CD4-positive, alpha-beta memory T cell (primary cell): Measurements from ENCODE around the gene CDK2AP2. TPM values are rescaled to one million over a fixed set of nuclear protein-coding genes. Genes with fewer than 3 reads are reported as not detected.
A peak's percentile ranks its signal among the peaks of the same experiment; 100 is the strongest.
"Not testable (repeated sequence)": the region's sequence is repeated elsewhere in the genome, so short reads cannot be mapped to it uniquely, and the experiment has no call there.

Experiments used
- CTCF ChIA-PET: fragments of 350-600 bp; sonication (Branson Sonifier 250); formaldehyde crosslinking; loops from one replicate; lab custom pipeline; 2021; ENCODE audit warnings: inconsistent platforms; ENCODE audit not compliant: partially characterized antibody; lab: Charles Lee
- POLR2A ChIA-PET: fragments of 350-600 bp; sonication (Branson Sonifier 250); formaldehyde crosslinking; loops from one replicate; lab custom pipeline; 2021; ENCODE audit not compliant: partially characterized antibody; lab: Charles Lee
- DNase-seq, 5 donors: peaks; one replicate each; pipeline versions ENCODE4 v3.0.0 to v3.0.0-alpha.2; 2020 to 2022; ENCODE audit warnings: mixed read lengths in 1 of 5
- H3K27ac ChIP-seq: one replicate; pipeline ENCODE4 v1.7.0; 2013; ENCODE audit warnings: low read depth, low read length
- H3K27me3 ChIP-seq: 2 replicates; pipeline ENCODE4 v1.7.0; 2013; ENCODE audit warnings: mild to moderate bottlenecking, low read length, moderate library complexity; ENCODE audit not compliant: insufficient read depth
- H3K36me3 ChIP-seq: 2 replicates; pipeline ENCODE4 v1.7.0; 2013; ENCODE audit warnings: mild to moderate bottlenecking, low read length, moderate library complexity; ENCODE audit not compliant: insufficient read depth
- H3K4me1 ChIP-seq: 2 replicates; pipeline ENCODE4 v1.7.0; 2013; ENCODE audit warnings: mild to moderate bottlenecking, low read length, moderate library complexity; ENCODE audit not compliant: insufficient read depth
- H3K4me3 ChIP-seq, 2 donors: one replicate each; pipeline ENCODE4 v1.7.0; 2013; ENCODE audit warnings: low read length in 2 of 2, mild to moderate bottlenecking in 1 of 2
- H3K9me3 ChIP-seq, 2 donors: one replicate each; pipeline ENCODE4 v1.7.0; 2013; ENCODE audit warnings: low read length in 2 of 2, control low read depth in 1 of 2; ENCODE audit not compliant: control insufficient read depth in 1 of 2
- H3K27ac Mint-ChIP-seq, 7 donors: one replicate each; pipeline ENCODE4 v1.8.0; 2020 to 2021; ENCODE audit warnings: mixed read lengths in 7 of 7, mild to moderate bottlenecking in 6 of 7, inconsistent platforms in 3 of 7, moderate library complexity in 3 of 7
- H3K27me3 Mint-ChIP-seq, 2 donors: one replicate each; pipeline ENCODE4 v1.8.0; 2020 to 2021; ENCODE audit warnings: mixed read lengths in 2 of 2
- H3K36me3 Mint-ChIP-seq, 2 donors: one replicate each; pipeline ENCODE4 v1.8.0; 2020 to 2021; ENCODE audit warnings: mixed read lengths in 2 of 2, inconsistent platforms in 1 of 2, mild to moderate bottlenecking in 1 of 2
- H3K4me1 Mint-ChIP-seq, 4 donors: one replicate each; pipeline ENCODE4 v1.8.0; 2020 to 2021; ENCODE audit warnings: mixed read lengths in 4 of 4, mild to moderate bottlenecking in 1 of 4
- H3K4me3 Mint-ChIP-seq, 8 donors: one replicate each; pipeline ENCODE4 v1.8.0; 2020 to 2021; ENCODE audit warnings: mixed read lengths in 8 of 8, mild to moderate bottlenecking in 7 of 8, moderate library complexity in 6 of 8, inconsistent platforms in 3 of 8
- H3K9me3 Mint-ChIP-seq, 8 donors: one replicate each; pipeline ENCODE4 v1.8.0; 2020 to 2021; ENCODE audit warnings: mixed read lengths in 8 of 8, mild to moderate bottlenecking in 5 of 8, inconsistent platforms in 3 of 8, moderate library complexity in 1 of 8
- intact Hi-C: fragments of 100-400 bp; cut with micrococcal nuclease; formaldehyde crosslinking; loops from one replicate; pipeline ENCODE4 v1.15.1; 2023
- polyA plus RNA-seq, 2 donors: library from polyadenylated mRNA; unstranded; fragments of 300-500 nt; fragmentation: Illumina TruSeq; gene quantifications; one replicate each; pipeline ENCODE4 v1.2.3, GENCODE V29; 2021
- total RNA-seq, 2 experiments: library from RNA; stranded (reverse); gene quantifications; one replicate each; pipeline ENCODE4 v1.2.3, GENCODE V29; 2021

Gene CDK2AP2
- total and polyA plus RNA-seq, 4 experiments from 2014 or later, result 83.3 to 152 (median 85.9) TPM

DNA sequence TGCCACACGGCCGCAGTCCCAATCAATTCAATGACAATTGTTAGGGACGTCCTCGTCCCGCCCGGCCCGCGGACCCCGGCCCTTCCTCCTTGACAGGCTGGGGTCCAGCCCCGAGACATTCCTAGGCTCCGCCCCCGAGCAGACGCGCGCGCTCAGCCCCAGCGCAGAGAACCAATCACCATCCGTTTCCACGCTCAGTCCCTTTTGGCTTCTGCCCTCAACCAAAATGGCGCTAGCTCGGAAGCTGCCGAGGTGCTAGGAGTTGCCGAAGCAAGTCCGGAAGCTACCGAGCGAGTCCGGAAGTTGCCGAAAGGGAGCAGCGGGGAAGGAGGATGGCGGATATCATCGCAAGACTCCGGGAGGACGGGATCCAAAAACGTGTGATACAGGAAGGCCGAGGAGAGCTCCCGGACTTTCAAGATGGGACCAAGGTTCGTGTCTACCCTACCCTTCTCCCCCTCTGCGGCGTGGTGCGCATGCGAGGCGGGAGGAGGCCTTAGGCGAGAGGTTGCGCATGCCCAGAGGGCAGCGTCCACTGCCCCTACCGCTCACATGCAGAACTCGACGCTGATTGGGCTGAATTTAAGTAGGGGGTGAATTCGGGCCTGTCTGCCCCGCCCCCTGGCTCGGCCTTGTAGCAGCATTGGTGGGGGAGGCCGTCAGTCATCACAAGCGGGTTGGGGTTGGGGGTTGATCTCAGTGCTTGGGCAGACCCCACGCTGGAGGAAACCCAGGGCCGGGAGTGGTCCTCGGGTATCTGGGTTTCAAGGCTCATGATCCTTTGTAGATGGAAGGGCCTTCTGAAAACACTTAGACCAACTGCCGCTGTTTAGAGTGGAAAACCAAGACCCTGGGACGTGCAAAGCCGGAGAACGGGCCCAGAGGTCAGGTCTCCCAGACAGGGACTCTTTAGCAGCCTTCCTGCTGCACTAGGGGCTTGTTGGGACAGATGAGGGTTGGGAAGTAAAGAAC, 24.8 kb downstream of the CDK2AP2 start, which contains the start of gene AIP:
TSS of gene AIP (plus strand) at position 200 of the 972 bp plus-strand sequence. CDS start at position 333, 133 bp downstream.
- POLR2A ChIA-PET, result interaction anchor here (0.8 to 16.2 kb wide), 23 partner anchors 9 to 364 kb away, joined by 3 to 279 read pairs (median 10); partner anchors contain the start of genes CDK2AP2, CORO1B, KDM2A and PITPNM1
- Histone ChIP-seq H3K4me3 (peak within 1 kb of the TSS; percentile 64 to 78), H3K27me3 (no peaks in the 10 kb centered on the region), H3K4me1 (peaks cover 57% of the 10 kb centered on the region), H3K27ac (peak within 1 kb of the TSS; percentile 91), H3K36me3 (peaks cover 6% of the 10 kb centered on the region), H3K9me3 (no peaks in the 10 kb centered on the region)
- CTCF ChIA-PET, result interaction anchor here (0.6 to 1.7 kb wide), 13 partner anchors 9 to 91 kb away, joined by 3 to 9 read pairs (median 4); partner anchors contain the start of genes PPP1CA, PTPRCAP, RAD9A and TMEM134
- H3K9me3 Mint-ChIP-seq, result no peaks in the 10 kb centered on the region
- peak within 1 kb of the TSS; percentile 95 to 100 (median 98) for H3K4me3 Mint-ChIP-seq
- intact Hi-C loops, result loop anchor here (1.0 to 2.0 kb wide), 4 partner anchors 14 to 130 kb away; partner anchors contain the start of genes POLD4 and TMEM134
- H3K27ac Mint-ChIP-seq, result peak within 1 kb of the TSS; percentile 94 to 100 (median 99)
- H3K36me3 Mint-ChIP-seq, result peaks cover 8 to 25% of the 10 kb centered on the region in 2 donors
- peak; percentile 97 to 98 (median 98) for DNase-seq
- peaks cover 41 to 59% (median 50%) of the 10 kb centered on the region in 4 donors for H3K4me1 Mint-ChIP-seq
- H3K27me3 Mint-ChIP-seq, result no peaks in the 10 kb centered on the region

DNA sequence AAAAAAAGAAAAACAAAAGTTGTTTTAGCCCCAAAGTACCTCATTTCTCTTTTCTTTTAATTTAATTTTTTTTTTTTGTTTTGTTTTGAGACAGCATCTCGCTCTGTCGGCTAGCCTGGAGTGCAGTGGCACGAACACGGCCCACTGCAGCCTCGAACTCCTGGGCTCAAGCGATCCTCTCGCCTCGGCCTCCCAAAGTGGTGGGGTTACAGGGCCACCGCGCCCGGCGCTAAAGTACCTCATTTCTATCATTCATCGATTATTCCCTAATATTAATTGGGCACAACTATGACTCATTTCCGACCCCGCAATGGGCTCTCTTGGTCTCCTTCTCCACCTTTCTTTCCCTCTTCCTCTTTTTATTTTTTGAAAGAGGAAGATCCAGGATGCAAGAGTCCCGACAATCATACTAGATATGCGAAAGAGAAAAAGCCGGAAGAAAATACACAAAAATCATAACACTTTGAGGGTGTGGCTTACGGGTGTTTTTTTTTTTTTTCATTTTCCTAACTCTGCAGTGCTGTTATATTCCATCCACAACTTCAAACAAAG, 25.6 kb downstream of the CDK2AP2 start:
- ChIA-PET POLR2A (interaction anchor here (0.8 to 16.2 kb wide), 25 partner anchors 9 to 364 kb away, joined by 3 to 279 read pairs (median 8); partner anchors contain the start of genes CDK2AP2, CORO1B, KDM2A and PITPNM1), CTCF (interaction anchor here (0.6 to 1.7 kb wide), 12 partner anchors 8 to 91 kb away, joined by 3 to 9 read pairs (median 4); partner anchors contain the start of genes PPP1CA, PTPRCAP, RAD9A and TMEM134)
- Mint-ChIP-seq H3K27me3 (no peaks in the 10 kb centered on the region), H3K9me3 (no peaks in the 10 kb centered on the region), H3K4me1 (peaks cover 33 to 51% (median 43%) of the 10 kb centered on the region in 4 donors), H3K36me3 (peaks cover under 1 to 17% of the 10 kb centered on the region in 2 donors), H3K27ac (peak overlapping the region; percentile 94 to 100 (median 99)), H3K4me3 (peak overlapping the region; percentile 95 to 100 (median 98))
- no peaks in the 10 kb centered on the region for H3K27me3 ChIP-seq
- intact Hi-C loops, result loop anchor here (1.0 to 2.0 kb wide), 2 partner anchors 13 to 130 kb away; partner anchors contain the start of genes POLD4 and TMEM134
- H3K4me3 ChIP-seq, result peak overlapping the region; percentile 64 to 78
- peak overlapping the region; percentile 91 for H3K27ac ChIP-seq
- H3K9me3 ChIP-seq, result no peaks in the 10 kb centered on the region
- no peak for DNase-seq
- H3K36me3 ChIP-seq, result no peaks in the 10 kb centered on the region
- H3K4me1 ChIP-seq, result peaks cover 49% of the 10 kb centered on the region

DNA sequence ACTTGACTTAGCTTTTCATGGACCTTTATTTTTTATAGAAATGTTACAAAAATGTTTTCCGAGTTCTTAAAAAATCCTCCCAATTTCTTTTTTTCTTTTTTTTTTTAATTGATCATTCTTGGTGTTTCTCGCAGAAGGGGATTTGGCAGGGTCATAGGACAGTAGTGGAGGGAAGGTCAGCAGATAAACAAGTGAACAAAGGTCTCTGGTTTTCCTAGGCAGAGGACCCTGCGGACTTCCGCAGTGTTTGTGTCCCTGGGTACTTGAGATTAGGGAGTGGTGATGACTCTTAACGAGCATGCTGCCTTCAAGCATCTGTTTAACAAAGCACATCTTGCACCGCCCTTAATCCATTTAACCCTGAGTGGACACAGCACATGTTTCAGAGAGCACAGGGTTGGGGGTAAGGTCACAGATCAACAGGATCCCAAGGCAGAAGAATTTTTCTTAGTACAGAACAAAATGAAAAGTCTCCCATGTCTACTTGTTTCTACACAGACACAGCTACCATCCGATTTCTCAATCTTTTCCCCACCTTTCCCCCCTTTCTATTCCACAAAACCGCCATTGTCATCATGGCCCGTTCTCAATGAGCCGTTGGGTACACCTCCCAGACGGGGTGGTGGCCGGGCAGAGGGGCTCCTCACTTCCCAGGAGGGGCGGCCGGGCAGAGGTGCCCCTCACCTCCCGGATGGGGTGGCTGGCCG, 30.5 kb downstream of the CDK2AP2 start:
- ChIA-PET CTCF (interaction anchor here (1.3 to 1.6 kb wide), 2 partner anchors 87 to 94 kb away, joined by 3 to 4 read pairs; no protein-coding TSS in a partner anchor), POLR2A (interaction anchor here (0.6 to 3.1 kb wide), 5 partner anchors 8 to 61 kb away, joined by 3 to 15 read pairs (median 3); partner anchors contain the start of genes PTPRCAP and TMEM134)
- H3K27ac ChIP-seq, H3K27me3 ChIP-seq, H3K4me3 Mint-ChIP-seq, H3K4me3 ChIP-seq, H3K27ac Mint-ChIP-seq, DNase-seq, H3K27me3 Mint-ChIP-seq, H3K4me1 Mint-ChIP-seq, H3K36me3 Mint-ChIP-seq, H3K36me3 ChIP-seq, H3K9me3 ChIP-seq, H3K4me1 ChIP-seq, H3K9me3 Mint-ChIP-seq, intact Hi-C loops: not testable (repeated sequence)

DNA sequence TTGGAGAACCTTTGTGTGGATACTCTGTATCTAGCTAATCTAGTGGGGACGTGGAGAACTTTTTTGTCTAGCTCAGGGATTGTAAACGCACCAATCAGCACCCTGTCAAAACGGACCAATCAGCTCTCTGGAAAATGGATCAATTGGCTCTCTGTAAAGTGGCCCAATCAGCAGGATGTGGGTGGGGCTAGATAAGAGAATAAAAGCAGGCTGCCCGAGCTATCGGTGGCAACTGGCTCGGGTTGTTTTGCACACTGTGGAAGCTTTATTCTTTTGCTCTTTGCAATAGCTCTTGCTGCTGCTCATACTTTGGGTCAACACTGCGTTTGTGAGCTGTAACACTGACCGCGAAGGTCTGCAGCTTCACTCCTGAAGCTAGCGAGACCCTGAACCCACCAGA, 31.3 kb downstream of the CDK2AP2 start:
- CTCF ChIA-PET, result interaction anchor here (0.8 to 1.7 kb wide), 5 partner anchors 12 to 131 kb away, joined by 3 to 4 read pairs (median 3); partner anchors contain the start of gene RPS6KB2
- H3K9me3 Mint-ChIP-seq, H3K27ac Mint-ChIP-seq, H3K4me3 ChIP-seq, H3K4me1 ChIP-seq, intact Hi-C loops, H3K27me3 ChIP-seq, H3K36me3 Mint-ChIP-seq, H3K27me3 Mint-ChIP-seq, H3K36me3 ChIP-seq, H3K9me3 ChIP-seq, H3K4me3 Mint-ChIP-seq, H3K27ac ChIP-seq, H3K4me1 Mint-ChIP-seq, DNase-seq: not testable (repeated sequence)
- POLR2A ChIA-PET, result interaction anchor here (0.6 to 3.1 kb wide), 4 partner anchors 8 to 39 kb away, joined by 3 to 15 read pairs (median 6); partner anchors contain the start of genes PTPRCAP and TMEM134

DNA sequence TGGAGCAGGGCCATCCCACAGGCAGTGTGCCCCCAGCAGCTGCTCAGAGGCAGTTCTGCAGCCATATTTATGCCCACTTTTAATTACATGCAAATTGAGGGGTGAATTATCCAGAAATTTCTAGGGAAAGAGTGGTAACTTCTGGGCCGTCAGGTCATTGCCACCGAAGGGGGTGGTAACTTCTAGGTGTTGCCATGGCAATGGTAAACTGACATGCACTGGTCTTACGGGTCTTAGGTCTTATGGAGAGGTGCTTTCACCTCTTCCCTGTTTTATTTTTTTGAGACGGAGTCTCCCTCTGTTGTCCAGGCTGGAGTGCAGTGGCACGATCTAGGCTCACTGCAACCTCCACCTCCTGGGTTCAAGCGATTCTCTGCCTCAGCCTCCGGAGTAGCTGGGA, 35.1 kb downstream of the CDK2AP2 start:
- H3K36me3 Mint-ChIP-seq, result no peaks in the 10 kb centered on the region
- POLR2A ChIA-PET, result interaction anchor here (1.0 to 1.8 kb wide), 3 partner anchors 11 to 91 kb away, joined by 3 to 7 read pairs (median 5); partner anchors contain the start of gene AIP
- intact Hi-C loops, result no loop called here
- Histone ChIP-seq H3K4me3 (no peak overlapping the region), H3K36me3 (no peaks in the 10 kb centered on the region), H3K27ac (no peak overlapping the region), H3K4me1 (peaks cover 14% of the 10 kb centered on the region), H3K9me3 (no peaks in the 10 kb centered on the region), H3K27me3 (no peaks in the 10 kb centered on the region)
- no peak for DNase-seq
- H3K9me3 Mint-ChIP-seq, result no peaks in the 10 kb centered on the region
- H3K27me3 Mint-ChIP-seq, result no peaks in the 10 kb centered on the region
- no peak overlapping the region for H3K4me3 Mint-ChIP-seq
- H3K27ac Mint-ChIP-seq, result no peak overlapping the region
- H3K4me1 Mint-ChIP-seq, result peaks cover 7 to 15% (median 8%) of the 10 kb centered on the region in 4 donors
- CTCF ChIA-PET, result interaction anchor here (0.8 kb wide), 1 partner anchor 70 kb away, joined by 3 read pairs; no protein-coding TSS in a partner anchor

DNA sequence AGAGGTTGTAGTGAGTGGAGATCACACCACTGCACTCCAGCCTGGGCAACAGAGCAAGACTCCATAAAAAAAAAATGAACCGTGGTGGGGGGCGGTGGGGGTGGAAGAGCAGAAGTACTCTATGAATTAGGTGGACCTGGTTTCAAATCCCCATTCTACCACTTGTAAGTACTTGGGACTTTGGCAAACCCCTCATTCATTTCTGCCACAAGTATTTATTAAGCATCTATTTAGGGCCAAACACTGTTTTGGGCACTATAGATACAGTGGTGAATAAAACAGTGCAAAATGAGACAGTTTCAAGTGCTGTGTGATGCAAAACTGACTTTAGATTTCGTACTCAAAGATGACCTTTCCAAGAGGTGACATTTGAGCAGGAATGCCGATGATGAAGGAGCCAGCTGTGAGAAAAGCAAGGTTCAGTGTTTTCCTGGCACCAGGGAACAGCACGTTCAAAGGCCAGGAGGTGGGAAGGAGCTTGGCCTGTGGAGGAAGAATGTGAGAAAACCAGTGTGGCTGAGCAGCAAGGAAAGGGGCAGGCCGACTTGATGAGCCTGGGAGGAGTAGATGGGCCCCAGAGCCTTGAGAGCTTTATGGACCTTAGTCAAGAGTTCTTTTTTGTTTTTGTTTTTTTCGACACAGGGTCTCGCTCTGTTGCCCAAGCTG, 37.5 kb downstream of the CDK2AP2 start:
- Histone ChIP-seq H3K27me3 (no peaks in the 10 kb centered on the region), H3K4me1 (peaks cover 37% of the 10 kb centered on the region), H3K9me3 (no peaks in the 10 kb centered on the region), H3K36me3 (no peaks in the 10 kb centered on the region), H3K4me3 (no peak overlapping the region), H3K27ac (no peak overlapping the region)
- peak overlapping the region in 2 of 8 donors; percentile 41 to 60 for H3K4me3 Mint-ChIP-seq
- H3K9me3 Mint-ChIP-seq, result no peaks in the 10 kb centered on the region
- H3K27ac Mint-ChIP-seq, result peak overlapping the region in 5 of 7 donors; percentile 29 to 92 (median 50)
- ChIA-PET POLR2A (interaction anchor here (1.1 to 30.4 kb wide), 6 partner anchors 15 to 79 kb away, joined by 4 to 900 read pairs (median 108); partner anchors contain the start of genes AIP, CDK2AP2, CORO1B and PPP1CA), CTCF (interaction anchor here (0.7 to 2.7 kb wide), 6 partner anchors 12 to 69 kb away, joined by 3 to 19 read pairs (median 4); partner anchors contain the start of genes AIP, PITPNM1, PPP1CA and RPS6KB2)
- peaks cover 0 to 2% of the 10 kb centered on the region in 2 donors for H3K36me3 Mint-ChIP-seq
- DNase-seq, result no peak
- peaks cover 12 to 29% (median 19%) of the 10 kb centered on the region in 4 donors for H3K4me1 Mint-ChIP-seq
- intact Hi-C loops, result no loop called here
- H3K27me3 Mint-ChIP-seq, result no peaks in the 10 kb centered on the region
